D721Med (cell line): ENCODE data around the gene AATK.

Experiments
- DNase-seq: peaks from one replicate; pipeline ENCODE4 v3.0.0; 2011; ENCODE audit warnings: low spot score; ENCODE audit not compliant: insufficient read length
- FAIRE-seq: peaks from 2 replicates; lab custom pipeline; 2011; peaks lifted over from hg19 to GRCh38; lab: Jason Lieb, UNC
- TF ChIP-seq, protein P1 (sequence below): IDR thresholded peaks from 2 replicates; pipeline ENCODE4 v1.5.1; 2012; ENCODE audit warnings: mild to moderate bottlenecking, control low read depth; ENCODE audit not compliant: insufficient read depth; ENCODE audit errors: missing control alignments

The AATK gene

GRCh38 chr17:81128774-81129173, 37.2 kb downstream of the AATK start:
- TF ChIP-seq, protein P1, sequence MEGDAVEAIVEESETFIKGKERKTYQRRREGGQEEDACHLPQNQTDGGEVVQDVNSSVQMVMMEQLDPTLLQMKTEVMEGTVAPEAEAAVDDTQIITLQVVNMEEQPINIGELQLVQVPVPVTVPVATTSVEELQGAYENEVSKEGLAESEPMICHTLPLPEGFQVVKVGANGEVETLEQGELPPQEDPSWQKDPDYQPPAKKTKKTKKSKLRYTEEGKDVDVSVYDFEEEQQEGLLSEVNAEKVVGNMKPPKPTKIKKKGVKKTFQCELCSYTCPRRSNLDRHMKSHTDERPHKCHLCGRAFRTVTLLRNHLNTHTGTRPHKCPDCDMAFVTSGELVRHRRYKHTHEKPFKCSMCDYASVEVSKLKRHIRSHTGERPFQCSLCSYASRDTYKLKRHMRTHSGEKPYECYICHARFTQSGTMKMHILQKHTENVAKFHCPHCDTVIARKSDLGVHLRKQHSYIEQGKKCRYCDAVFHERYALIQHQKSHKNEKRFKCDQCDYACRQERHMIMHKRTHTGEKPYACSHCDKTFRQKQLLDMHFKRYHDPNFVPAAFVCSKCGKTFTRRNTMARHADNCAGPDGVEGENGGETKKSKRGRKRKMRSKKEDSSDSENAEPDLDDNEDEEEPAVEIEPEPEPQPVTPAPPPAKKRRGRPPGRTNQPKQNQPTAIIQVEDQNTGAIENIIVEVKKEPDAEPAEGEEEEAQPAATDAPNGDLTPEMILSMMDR, result no peak
- DNase-seq, result no peak
- no peak for FAIRE-seq

- FAIRE-seq (no peak), DNase-seq (no peak)
- TF ChIP-seq, protein P1, result no peak
Measured at GRCh38 chr17:81128338-81128737, 37.7 kb downstream of the AATK start.

DNA sequence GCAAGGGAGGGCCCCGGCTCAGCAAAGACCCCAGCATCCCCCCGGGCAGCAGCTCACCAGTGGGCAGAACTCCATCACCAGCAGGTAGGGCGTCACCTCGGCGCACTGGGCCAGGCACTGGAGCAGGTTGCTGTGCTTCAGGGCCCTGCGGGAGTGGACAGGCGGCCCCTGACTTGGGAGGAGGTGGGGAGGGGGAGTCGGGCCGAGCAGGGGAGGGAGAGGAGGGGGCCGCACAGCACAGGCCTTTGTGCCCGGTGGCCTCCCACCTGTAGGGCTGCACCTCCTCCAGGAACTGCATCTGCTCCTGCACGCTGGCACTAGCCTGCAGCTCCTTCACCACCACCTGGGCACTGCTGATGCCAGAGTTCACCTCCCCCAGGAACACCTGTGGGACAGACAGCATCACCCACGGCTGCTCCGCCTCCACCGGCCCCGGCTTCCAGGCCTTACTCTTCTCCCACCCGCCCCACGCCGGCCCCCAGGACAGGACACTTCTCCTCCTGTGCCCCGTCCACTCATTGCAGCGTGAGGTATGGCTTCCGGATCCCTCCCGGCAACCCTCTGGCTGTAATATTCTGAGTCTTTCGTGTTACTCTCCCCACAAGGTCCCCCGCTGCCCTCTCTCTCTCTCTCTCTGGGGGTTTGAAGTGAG, 38.4 kb downstream of the AATK start:
- TF ChIP-seq, protein P1, result no peak
- FAIRE-seq (no peak), DNase-seq (no peak)

- FAIRE-seq (no peak), DNase-seq (no peak)
- TF ChIP-seq, protein P1, result no peak
Measured at GRCh38 chr17:81127133-81127455, 38.9 kb downstream of the AATK start.

DNA sequence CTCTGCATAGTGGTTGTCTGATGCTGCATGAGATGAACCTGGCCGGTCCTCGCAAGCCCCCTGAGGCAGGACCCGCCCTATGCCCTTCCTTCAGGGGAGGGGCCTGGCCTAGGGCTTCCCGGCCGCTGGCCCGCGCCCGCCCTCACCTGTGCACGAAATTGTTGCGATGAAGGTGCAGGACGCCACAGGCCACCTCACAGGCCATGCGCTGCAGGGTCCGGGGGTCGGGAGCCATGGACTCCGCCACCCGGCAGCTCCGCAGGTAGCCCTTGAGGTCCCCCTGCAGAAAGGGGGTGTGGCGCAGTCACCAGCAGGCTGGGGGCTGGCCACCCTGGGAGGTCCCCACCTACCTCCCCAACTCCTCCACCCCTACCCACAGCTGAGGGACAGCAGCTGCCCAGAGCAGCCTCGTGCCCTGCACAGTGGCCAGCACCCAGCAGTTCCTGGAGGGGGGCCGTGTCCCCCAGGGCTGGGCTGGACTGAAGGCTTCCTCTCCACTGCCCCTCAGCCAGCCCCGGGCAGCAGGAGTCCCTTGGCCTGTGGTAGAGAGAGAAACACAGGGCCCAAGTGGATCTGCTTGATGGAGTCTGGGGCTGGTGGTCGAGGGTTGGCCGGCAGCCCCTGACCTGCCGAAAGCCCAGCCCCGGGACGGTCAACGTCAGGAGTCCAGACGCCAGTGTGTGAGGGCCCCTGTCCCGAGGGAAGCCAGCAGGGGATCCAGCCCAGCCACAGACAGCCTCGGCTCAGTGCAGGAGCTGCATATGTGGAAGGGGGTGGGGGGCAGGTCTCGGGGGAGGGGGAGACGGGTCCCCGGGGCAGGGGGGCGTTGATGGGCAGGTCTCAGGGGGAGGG, 39.5 kb downstream of the AATK start:
- DNase-seq (no peak), FAIRE-seq (no peak)
- TF ChIP-seq, protein P1, result no peak

- no peak for DNase-seq
- TF ChIP-seq, protein P1, result no peak
- no peak for FAIRE-seq
Measured at GRCh38 chr17:81125573-81126081, 40.4 kb downstream of the AATK start.
